GM12872 (cell line): Measurements from ENCODE around the gene IGSF3.

Source experiments
- CTCF ChIP-seq: IDR thresholded peaks from 3 replicates; pipeline ENCODE4 v1.5.1; 2011; ENCODE audit warnings: low read depth, mild to moderate bottlenecking, low read length, moderate library complexity; ENCODE audit not compliant: insufficient read depth

The IGSF3 gene

DNA sequence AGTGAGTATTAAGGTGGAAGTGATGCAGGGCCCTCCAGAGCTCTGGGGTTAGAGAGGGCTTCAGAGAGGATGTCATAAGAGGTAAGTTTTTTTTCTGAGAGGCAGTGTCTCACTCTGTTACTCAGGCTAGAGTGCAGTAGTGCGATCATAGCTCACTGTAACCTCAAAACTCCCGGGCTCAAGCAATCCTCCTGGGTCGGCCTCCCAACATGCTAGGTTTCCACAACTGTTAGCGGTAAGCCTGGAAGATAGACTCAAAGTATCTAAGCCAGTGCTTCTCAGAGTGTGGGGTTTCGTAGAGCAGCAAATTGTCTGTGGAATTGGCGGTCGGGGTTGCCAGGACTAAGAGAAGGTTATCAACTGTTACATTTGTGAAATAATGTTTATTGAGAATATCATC, 18.6 kb upstream of the IGSF3 start:
- no peak for TF ChIP-seq CTCF

DNA sequence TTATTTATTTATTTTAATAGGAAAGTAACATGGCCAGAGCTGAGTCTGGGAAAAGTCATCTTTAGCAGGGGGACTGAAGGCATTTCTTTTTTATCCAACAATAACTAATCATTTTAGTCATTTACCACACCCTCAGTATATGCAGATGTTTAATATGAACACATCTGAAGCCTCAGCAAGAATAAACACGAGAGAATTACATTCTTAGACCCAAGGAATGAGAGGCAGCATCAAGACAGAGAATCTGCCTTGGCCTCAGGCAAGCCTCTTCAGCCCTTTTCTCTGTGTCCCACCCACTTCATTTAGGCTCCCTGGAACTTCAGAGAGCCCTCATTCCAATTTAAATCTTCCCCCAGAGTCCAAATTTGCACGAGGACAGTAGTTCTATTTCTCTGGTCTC, 17.0 kb upstream of the IGSF3 start:
- no peak for TF ChIP-seq CTCF

DNA sequence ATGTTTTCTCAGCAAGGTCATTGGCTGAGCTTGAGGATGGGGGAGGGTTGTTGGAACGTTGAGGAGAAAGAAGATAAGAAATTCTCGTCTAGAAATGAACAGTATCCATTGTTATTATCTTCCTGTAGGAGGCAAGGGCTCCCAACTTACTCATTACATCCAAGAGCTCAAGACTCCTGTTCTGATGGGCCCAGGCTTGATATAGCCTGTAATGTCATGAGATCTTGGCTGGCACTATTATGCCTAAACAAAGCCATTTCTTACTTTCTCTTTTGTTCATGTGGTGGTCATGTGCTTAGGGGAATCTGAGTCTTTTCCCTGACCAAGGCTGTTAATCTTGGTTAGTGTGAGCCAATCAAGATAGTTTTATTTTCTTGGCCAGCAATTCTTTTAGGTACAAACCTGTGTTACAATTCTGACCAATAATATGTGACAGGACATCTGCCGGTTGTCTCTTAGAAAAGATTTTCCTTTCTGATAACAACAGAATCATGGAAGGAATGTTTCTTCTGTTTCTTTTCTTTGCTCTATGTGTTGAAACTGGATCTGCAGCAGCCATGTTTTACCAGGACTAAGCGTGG, 15.2 kb upstream of the IGSF3 start:
- no peak for TF ChIP-seq CTCF

- no peak for TF ChIP-seq CTCF
These were observed 13.9 kb upstream of the IGSF3 start for GRCh38 chr1:116681343-116681899.

DNA sequence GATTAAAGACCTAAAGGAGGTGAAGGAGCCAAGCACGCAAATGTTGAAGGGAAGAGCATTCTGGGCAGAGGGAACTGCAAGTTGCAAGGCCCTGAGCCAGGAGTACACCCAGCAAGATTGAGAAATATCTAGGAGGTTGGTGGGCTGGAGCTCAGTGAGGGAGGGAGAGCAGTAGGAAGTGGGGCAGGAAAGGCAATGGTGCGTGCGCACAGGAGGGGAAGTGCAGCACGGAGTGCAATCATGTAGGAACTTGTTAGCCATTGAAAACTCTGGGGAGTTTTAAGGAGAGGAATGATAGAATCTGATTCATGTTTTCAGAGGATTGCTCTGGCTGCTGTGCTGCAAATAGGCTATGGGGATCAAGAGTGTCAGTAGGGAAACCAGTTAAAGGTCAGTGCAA, 13.2 kb upstream of the IGSF3 start:
- no peak for TF ChIP-seq CTCF

DNA sequence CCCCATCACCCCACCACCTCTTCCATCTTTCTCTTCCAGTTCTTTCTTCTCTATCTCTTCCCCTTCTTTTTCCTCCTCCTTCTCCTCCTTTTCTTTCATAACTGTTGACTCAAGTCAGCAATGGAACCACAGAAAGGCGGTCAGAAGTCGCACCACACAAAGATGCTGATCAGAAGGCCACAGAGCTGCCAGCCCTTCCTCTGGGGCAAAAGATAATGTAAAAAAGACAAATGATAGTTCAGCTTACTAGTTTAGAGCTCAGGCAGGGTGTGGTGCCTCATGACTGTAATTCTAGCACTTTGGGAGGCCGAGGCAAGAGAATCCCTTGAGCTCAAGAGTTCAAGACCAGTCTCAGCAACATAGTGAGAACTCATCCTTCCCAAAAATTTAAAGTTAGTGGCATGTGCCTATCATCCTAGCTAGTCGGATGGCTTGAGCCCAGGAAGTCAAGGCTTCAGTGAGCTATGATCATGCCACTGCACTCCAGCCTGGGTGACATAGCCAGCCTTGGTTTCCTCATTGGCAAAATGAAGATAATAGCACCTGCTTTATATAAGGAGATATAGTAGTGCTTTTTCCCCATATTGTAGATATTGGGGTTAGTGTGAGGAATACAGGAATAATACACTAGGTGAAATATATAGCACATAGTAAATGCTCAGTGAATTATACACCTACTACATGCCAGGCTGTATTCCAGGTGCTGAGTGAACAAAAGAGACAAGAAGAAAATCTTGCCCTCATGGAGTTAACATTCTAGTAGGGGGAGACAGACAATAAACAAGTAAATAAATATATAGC, 12.5 kb upstream of the IGSF3 start:
- TF ChIP-seq CTCF: no peak

DNA sequence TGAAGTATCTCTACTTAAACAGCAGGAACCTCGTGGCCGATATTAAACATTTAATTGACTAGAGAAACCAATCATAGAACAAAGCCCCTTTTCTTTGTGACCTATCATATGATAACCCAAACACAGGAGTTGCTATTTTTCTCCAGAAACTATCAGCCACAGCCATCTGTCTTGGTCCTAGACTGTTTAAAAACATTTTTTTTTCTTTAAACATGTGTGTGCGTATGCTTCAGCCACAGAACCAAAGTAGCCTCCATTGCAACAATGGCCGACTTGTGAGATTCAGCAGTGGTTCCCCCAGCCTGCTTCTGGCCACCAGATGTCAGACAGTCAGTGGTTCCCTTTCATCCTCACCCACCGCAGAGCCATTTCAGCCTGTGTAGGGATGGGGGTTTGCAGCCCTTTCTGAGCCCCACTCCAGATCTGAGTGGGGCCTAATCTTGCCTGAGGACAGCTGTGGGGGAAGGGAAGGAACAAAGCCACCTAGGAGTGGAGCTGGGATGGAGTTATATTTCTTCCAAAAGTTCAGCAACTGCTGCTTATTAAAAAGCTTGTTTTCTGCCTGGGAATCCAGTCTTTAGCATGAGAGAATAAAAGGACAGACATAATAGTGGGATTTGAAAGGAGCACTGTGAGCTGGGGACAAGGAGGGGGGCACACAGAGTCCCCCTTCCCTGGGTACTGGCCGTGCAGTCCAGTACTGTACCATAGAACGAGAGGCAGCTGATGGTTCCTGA, 11.7 kb upstream of the IGSF3 start:
- TF ChIP-seq CTCF: no peak
